K562 (cell line): ENCODE measurements around the gene PRM3. TPM values are rescaled to one million over a fixed set of nuclear protein-coding genes. Genes with fewer than 3 reads are reported as not detected.

Experiments used
- CREM ChIP-seq: IDR thresholded peaks from 2 replicates; pipeline ENCODE4 v1.6.1; 2014; ENCODE audit warnings: antibody characterized with exemption, low read depth
- DMBX1 ChIP-seq: fragments of 250-450 bp; sonication (Bioruptor Pico); IDR thresholded peaks from 2 replicates; pipeline ENCODE4 v1.8.0; 2022; ENCODE audit warnings: inconsistent platforms, mild to moderate bottlenecking, moderate library complexity, borderline replicate concordance
- HDAC6 ChIP-seq: IDR thresholded peaks from 2 replicates; pipeline ENCODE4 v1.6.1; 2012; ENCODE audit warnings: low read depth, mild to moderate bottlenecking, control low read depth, inconsistent platforms, low read length, moderate library complexity
- MYC ChIP-seq, 2 experiments: fragments of 250-450 bp in 1 of 2; sonication (Bioruptor Pico) in 1 of 2; IDR thresholded peaks; 2 replicates each; pipeline versions ENCODE4 v1.5.1 to v1.6.1; 2012 to 2021; ENCODE audit warnings: low read depth in 2 of 2, borderline replicate concordance in 1 of 2, improper control_type of control experiment in 1 of 2, low read length in 1 of 2, mild to moderate bottlenecking in 1 of 2, moderate library complexity in 1 of 2
- NCOA4 ChIP-seq: fragments of 450-650 bp; IDR thresholded peaks from 2 replicates; pipeline ENCODE4 v1.6.1; 2018; ENCODE audit warnings: mild to moderate bottlenecking; ENCODE audit not compliant: partially characterized antibody
- PHB2 ChIP-seq: fragments of 450-650 bp; IDR thresholded peaks from 2 replicates; pipeline ENCODE4 v1.6.1; 2017; ENCODE audit warnings: low read depth
- POLR2B ChIP-seq: fragments of 450-650 bp; IDR thresholded peaks from 2 replicates; pipeline ENCODE4 v1.6.1; 2018; ENCODE audit warnings: low read depth; ENCODE audit not compliant: partially characterized antibody
- RCOR1 ChIP-seq, 2 experiments: IDR thresholded peaks; 2 replicates each; pipeline ENCODE4 v1.6.1; 2012; ENCODE audit warnings: low read depth in 2 of 2, low read length in 2 of 2, borderline replicate concordance in 1 of 2, improper control_type of control experiment in 1 of 2
- TCF3 ChIP-seq: sonication (generic); formaldehyde crosslinking; IDR thresholded peaks from 2 replicates; pipeline ENCODE4 v1.4.0; 2020; ENCODE audit warnings: mild to moderate bottlenecking, missing genetic modification reagents
- TCF7L2 ChIP-seq: fragments of 150-350 bp; IDR thresholded peaks from 2 replicates; pipeline ENCODE4 v1.6.1; 2016; ENCODE audit warnings: low read depth, mild to moderate bottlenecking, low read length, moderate library complexity
- TEAD4 ChIP-seq, 2 experiments: sonication (generic) in 1 of 2; formaldehyde crosslinking in 1 of 2; IDR thresholded peaks; 2 replicates each; pipeline versions ENCODE4 v1.6.1 to v1.8.0; 2012 to 2022; ENCODE audit warnings: borderline replicate concordance in 1 of 2, inconsistent platforms in 1 of 2, low read length in 1 of 2, mild to moderate bottlenecking in 1 of 2, missing genetic modification reagents in 1 of 2
- ZFP36 ChIP-seq: fragments of 150-350 bp; IDR thresholded peaks from 2 replicates; pipeline ENCODE4 v1.6.1; 2018; ENCODE audit warnings: low read length, low read depth; ENCODE audit not compliant: partially characterized antibody
- polyA plus RNA-seq, 8 experiments: library from polyadenylated mRNA; depleted of rRNA in 4 of 8; stranded (reverse) in 5 of 8; unstranded in 3 of 8; fragments of >200 nt; fragmentation: Nextera tagmentation in 2 of 8; fragmentation: Illumina TruSeq in 1 of 8; extraction: Ambion mirVana in 2 of 8; extraction: Trizol in 1 of 8; gene quantifications; 2 replicates each; pipeline versions ENCODE4 v1.2.1 to v1.2.3, GENCODE V29; 2011 to 2014; ENCODE audit warnings: inconsistent platforms in 1 of 8, missing spikeins in 1 of 8
- total RNA-seq, 7 experiments: library from RNA; depleted of rRNA in 6 of 7; stranded (reverse); fragments of >200 nt in 6 of 7; fragmentation: Illumina TruSeq in 2 of 7; extraction: Trizol in 2 of 7; gene quantifications; 2 replicates each; pipeline versions ENCODE4 v1.2.1 to v1.2.3, GENCODE V29; 2011 to 2021; ENCODE audit warnings: low replicate concordance in 1 of 7
- TF ChIP-seq, protein P1 (sequence below): fragments of 450-650 bp; IDR thresholded peaks from 2 replicates; pipeline ENCODE4 v1.6.1; 2017; ENCODE audit warnings: antibody characterized with exemption, mild to moderate bottlenecking
- TF ChIP-seq, protein P2 (sequence below): fragments of 200-800 bp; sonication (Bioruptor generic); IDR thresholded peaks from 2 replicates; pipeline ENCODE4 v1.6.1; 2017; ENCODE audit warnings: missing genetic modification characterization, missing compliant biosample characterization
- TF ChIP-seq, protein P3 (sequence below), 2 experiments: fragments of 450-650 bp in 1 of 2; sonication (generic) in 1 of 2; formaldehyde crosslinking in 1 of 2; IDR thresholded peaks in 1 of 2; conservative IDR thresholded peaks in 1 of 2; 2 replicates each; pipeline versions ENCODE4 v1.6.1 to v1.8.1; 2016 to 2023; ENCODE audit warnings: mild to moderate bottlenecking in 2 of 2, moderate library complexity in 2 of 2, inconsistent platforms in 1 of 2, missing genetic modification reagents in 1 of 2

Gene PRM3
- total and polyA plus RNA-seq, 9 of the 15 experiments (the other 6 are each of a cell fraction or from before 2014, with no cell fraction given), result not detected

DNA sequence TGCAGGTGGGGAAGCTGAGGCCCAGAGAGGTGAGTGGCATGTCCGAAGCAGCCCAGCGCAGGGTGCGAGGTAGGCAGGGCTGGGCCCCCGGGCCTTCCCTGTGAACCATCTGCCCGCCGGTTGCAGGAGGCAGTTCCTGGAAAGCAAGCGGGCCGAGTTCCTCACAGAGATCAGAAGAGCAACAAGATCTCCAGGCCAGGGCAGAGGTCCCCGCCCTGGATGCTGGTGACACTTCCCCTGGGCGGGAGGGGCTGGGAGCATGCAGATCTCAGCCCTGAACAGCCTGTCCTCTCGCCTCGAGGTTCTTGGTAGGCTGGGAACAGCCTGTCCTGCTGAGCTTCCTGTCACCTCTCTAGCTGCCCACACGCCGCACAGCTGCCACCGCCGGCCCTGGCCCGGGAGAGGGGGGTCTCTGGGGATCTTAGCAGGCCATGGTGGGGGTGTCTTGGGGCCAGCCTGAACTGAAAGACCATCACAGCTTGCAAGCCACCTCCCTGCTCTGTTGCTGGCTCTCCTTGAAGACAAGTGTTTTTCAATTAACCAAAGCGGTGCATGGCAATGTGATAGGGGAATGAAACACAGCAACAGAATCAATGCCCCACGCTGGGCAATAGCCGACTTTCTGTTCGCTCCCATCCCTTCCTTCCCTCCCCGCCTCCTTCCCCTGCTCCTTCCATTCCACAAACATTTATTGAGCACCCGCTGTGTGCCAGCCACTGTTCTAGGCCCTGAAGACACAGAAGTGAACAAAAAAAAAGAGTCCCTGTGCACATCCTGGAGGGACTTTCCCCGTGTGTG, 49.1 kb downstream of the PRM3 start (continued):
- TF ChIP-seq, protein P1, sequence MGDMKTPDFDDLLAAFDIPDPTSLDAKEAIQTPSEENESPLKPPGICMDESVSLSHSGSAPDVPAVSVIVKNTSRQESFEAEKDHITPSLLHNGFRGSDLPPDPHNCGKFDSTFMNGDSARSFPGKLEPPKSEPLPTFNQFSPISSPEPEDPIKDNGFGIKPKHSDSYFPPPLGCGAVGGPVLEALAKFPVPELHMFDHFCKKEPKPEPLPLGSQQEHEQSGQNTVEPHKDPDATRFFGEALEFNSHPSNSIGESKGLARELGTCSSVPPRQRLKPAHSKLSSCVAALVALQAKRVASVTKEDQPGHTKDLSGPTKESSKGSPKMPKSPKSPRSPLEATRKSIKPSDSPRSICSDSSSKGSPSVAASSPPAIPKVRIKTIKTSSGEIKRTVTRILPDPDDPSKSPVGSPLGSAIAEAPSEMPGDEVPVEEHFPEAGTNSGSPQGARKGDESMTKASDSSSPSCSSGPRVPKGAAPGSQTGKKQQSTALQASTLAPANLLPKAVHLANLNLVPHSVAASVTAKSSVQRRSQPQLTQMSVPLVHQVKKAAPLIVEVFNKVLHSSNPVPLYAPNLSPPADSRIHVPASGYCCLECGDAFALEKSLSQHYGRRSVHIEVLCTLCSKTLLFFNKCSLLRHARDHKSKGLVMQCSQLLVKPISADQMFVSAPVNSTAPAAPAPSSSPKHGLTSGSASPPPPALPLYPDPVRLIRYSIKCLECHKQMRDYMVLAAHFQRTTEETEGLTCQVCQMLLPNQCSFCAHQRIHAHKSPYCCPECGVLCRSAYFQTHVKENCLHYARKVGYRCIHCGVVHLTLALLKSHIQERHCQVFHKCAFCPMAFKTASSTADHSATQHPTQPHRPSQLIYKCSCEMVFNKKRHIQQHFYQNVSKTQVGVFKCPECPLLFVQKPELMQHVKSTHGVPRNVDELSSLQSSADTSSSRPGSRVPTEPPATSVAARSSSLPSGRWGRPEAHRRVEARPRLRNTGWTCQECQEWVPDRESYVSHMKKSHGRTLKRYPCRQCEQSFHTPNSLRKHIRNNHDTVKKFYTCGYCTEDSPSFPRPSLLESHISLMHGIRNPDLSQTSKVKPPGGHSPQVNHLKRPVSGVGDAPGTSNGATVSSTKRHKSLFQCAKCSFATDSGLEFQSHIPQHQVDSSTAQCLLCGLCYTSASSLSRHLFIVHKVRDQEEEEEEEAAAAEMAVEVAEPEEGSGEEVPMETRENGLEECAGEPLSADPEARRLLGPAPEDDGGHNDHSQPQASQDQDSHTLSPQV, result peak; percentile 91
- TF ChIP-seq, protein P2, sequence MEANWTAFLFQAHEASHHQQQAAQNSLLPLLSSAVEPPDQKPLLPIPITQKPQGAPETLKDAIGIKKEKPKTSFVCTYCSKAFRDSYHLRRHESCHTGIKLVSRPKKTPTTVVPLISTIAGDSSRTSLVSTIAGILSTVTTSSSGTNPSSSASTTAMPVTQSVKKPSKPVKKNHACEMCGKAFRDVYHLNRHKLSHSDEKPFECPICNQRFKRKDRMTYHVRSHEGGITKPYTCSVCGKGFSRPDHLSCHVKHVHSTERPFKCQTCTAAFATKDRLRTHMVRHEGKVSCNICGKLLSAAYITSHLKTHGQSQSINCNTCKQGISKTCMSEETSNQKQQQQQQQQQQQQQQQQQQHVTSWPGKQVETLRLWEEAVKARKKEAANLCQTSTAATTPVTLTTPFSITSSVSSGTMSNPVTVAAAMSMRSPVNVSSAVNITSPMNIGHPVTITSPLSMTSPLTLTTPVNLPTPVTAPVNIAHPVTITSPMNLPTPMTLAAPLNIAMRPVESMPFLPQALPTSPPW, result peak; percentile 66
- TF ChIP-seq TEAD4 (IDR thresholded peaks at IDR 0.05; ENCODE audit: low read length) (no peak), TEAD4 (CRISPR knock-in tag; IDR thresholded peaks at IDR 0.05; ENCODE audit: borderline replicate concordance) (no peak), HDAC6 (no peak), NCOA4 (no peak), MYC (IDR thresholded peaks at IDR 0.05; ENCODE audit: low read depth, low read length) (peak; percentile 59; the same call in 1 of the 2 replicates), MYC (CRISPR knock-in tag; IDR thresholded peaks at IDR 0.05; ENCODE audit: borderline replicate concordance, low read depth) (no peak), TCF3 (0 out of 2 replicates have a peak, but pooled peaks have one; percentile 25), RCOR1 (IDR thresholded peaks at IDR 0.05; ENCODE audit: borderline replicate concordance in 1 of 2, low read depth in 2 of 2, low read length in 2 of 2) (peak in 1 of 2 experiments; percentile 66; a peak in 2 of 4 replicates), ZFP36 (peak; percentile 51), DMBX1 (CRISPR knock-in tag) (0 out of 2 replicates have a peak, but pooled peaks have one; percentile 23), CREM (peak; percentile 56; the same call in 1 of the 2 replicates), PHB2 (no peak), POLR2B (no peak), TCF7L2 (no peak)
- TF ChIP-seq, protein P3, sequence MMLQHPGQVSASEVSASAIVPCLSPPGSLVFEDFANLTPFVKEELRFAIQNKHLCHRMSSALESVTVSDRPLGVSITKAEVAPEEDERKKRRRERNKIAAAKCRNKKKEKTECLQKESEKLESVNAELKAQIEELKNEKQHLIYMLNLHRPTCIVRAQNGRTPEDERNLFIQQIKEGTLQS (IDR thresholded peaks at IDR 0.05), result no peak
- TF ChIP-seq, protein P3 (CRISPR knock-in tag; conservative IDR thresholded peaks at IDR 0.05), result no peak
